B cell (primary cell): ENCODE results near the gene CTNNB1. TPM values are rescaled to one million over a fixed set of nuclear protein-coding genes. Genes with fewer than 3 reads are reported as not detected.

ENCODE experiments used
- ATAC-seq: fragments of 200-7000 bp; cut with Tn5 transposase; one replicate; pipeline ENCODE4 v1.10.0; 2021; ENCODE audit warnings: low read depth, mild to moderate bottlenecking, moderate number of reproducible peaks, moderate library complexity
- CTCF ChIA-PET: fragments of 350-600 bp; sonication (Branson Sonifier 250); formaldehyde crosslinking; loops from one replicate; lab custom pipeline; 2021; ENCODE audit warnings: antibody characterized with exemption, inconsistent platforms; lab: Charles Lee
- POLR2A ChIA-PET: fragments of 350-600 bp; sonication (Branson Sonifier 250); formaldehyde crosslinking; loops from one replicate; lab custom pipeline; 2021; ENCODE audit warnings: antibody characterized with exemption; lab: Charles Lee
- DNase-seq: peaks from one replicate; pipeline ENCODE4 v3.0.0; 2013
- H2AFZ ChIP-seq: 2 replicates; pipeline ENCODE4 v1.6.1; 2012; ENCODE audit warnings: mild to moderate bottlenecking, low read depth, low read length; ENCODE audit not compliant: insufficient read depth, poor library complexity, severe bottlenecking
- H3K27ac ChIP-seq, 2 donors: 1 replicate in 1 of 2; 2 replicates in 1 of 2; pipeline ENCODE4 v1.5.1; 2012 to 2013; ENCODE audit warnings: low read length in 2 of 2, mild to moderate bottlenecking in 2 of 2, moderate library complexity in 1 of 2
- H3K27me3 ChIP-seq, 4 experiments: fragments of 200-600 bp in 1 of 4; sonication (generic) in 1 of 4; replicated peaks in 1 of 4; 1 replicate in 2 of 4; 2 replicates in 2 of 4; pipeline versions ENCODE4 v1.6.1 to v1.7.0; 2013 to 2016; ENCODE audit warnings: low read length in 3 of 4, mild to moderate bottlenecking in 2 of 4, mixed read lengths in 1 of 4, moderate library complexity in 1 of 4; ENCODE audit not compliant: insufficient read depth in 4 of 4, control insufficient read depth in 3 of 4; ENCODE audit errors: control extremely low read depth in 1 of 4
- H3K36me3 ChIP-seq, 2 experiments: replicated peaks in 1 of 2; 1 replicate in 1 of 2; 2 replicates in 1 of 2; pipeline versions ENCODE4 v1.6.1 to v1.7.1; 2013; ENCODE audit warnings: low read length in 1 of 2; ENCODE audit not compliant: insufficient read depth in 2 of 2, control insufficient read depth in 1 of 2; ENCODE audit errors: control extremely low read depth in 1 of 2, extremely low read depth in 1 of 2
- H3K4me1 ChIP-seq, 2 donors: fragments of 200-600 bp in 1 of 2; sonication (generic) in 1 of 2; 1 replicate in 1 of 2; 2 replicates in 1 of 2; pipeline versions ENCODE4 v1.5.1 to v1.6.1; 2013 to 2017; ENCODE audit warnings: low read length in 2 of 2; ENCODE audit not compliant: control insufficient read depth in 2 of 2, insufficient read depth in 2 of 2
- H3K4me2 ChIP-seq: replicated peaks from 2 replicates; pipeline ENCODE3; 2012; ENCODE audit warnings: mild to moderate bottlenecking, low read depth, low read length; ENCODE audit not compliant: poor library complexity, severe bottlenecking
- H3K4me3 ChIP-seq, 5 experiments: fragments of 200-600 bp in 1 of 5; sonication (generic) in 1 of 5; 1 replicate in 3 of 5; 2 replicates in 2 of 5; pipeline versions ENCODE4 v1.5.1 to v1.7.0; 2011 to 2016; ENCODE audit warnings: low read length in 4 of 5, mild to moderate bottlenecking in 4 of 5, low read depth in 2 of 5, control low read depth in 1 of 5, moderate library complexity in 1 of 5; ENCODE audit not compliant: insufficient read depth in 1 of 5; ENCODE audit errors: control extremely low read depth in 1 of 5, extremely low read depth in 1 of 5
- H3K79me2 ChIP-seq: fragments of 200-600 bp; sonication (generic); one replicate; pipeline ENCODE4 v1.6.0; 2016; ENCODE audit warnings: low read length; ENCODE audit not compliant: control insufficient read depth, insufficient read depth
- H3K9ac ChIP-seq: fragments of 200-600 bp; sonication (generic); 2 replicates; pipeline ENCODE4 v1.6.1; 2017; ENCODE audit warnings: mild to moderate bottlenecking, low read length, moderate library complexity
- H3K9me3 ChIP-seq, 3 donors: one replicate each; pipeline versions ENCODE4 v1.6.1 to v1.7.1; 2013; ENCODE audit warnings: low read length in 2 of 3; ENCODE audit not compliant: control insufficient read depth in 2 of 3, insufficient read depth in 1 of 3; ENCODE audit errors: control extremely low read depth in 1 of 3
- H4K20me1 ChIP-seq: 2 replicates; pipeline ENCODE4 v1.6.0; 2012; ENCODE audit warnings: mild to moderate bottlenecking, low read length; ENCODE audit not compliant: insufficient read depth, control insufficient read depth, poor library complexity, severe bottlenecking
- H3K27ac Mint-ChIP-seq: one replicate; pipeline ENCODE4 v1.8.0; 2021; ENCODE audit warnings: mixed read lengths
- H3K27me3 Mint-ChIP-seq: one replicate; pipeline ENCODE4 v1.8.0; 2021; ENCODE audit warnings: mixed read lengths
- H3K4me1 Mint-ChIP-seq: one replicate; pipeline ENCODE4 v1.8.0; 2021; ENCODE audit warnings: mixed read lengths
- H3K4me3 Mint-ChIP-seq: one replicate; pipeline ENCODE4 v1.8.0; 2021; ENCODE audit warnings: mixed read lengths
- H3K9me3 Mint-ChIP-seq: one replicate; pipeline ENCODE4 v1.8.0; 2022; ENCODE audit warnings: mixed read lengths; ENCODE audit not compliant: insufficient read depth
- EZH2 ChIP-seq: IDR thresholded peaks from 2 replicates; pipeline ENCODE4 v1.6.1; 2012; ENCODE audit warnings: borderline replicate concordance, low read depth, mild to moderate bottlenecking, moderate library complexity, low read length; ENCODE audit not compliant: insufficient read depth, poor library complexity, severe bottlenecking
- WGBS: methylation state at CpG from one replicate; pipeline ENCODE4 v1.1.5; 2013; ENCODE audit warnings: missing lambda C conversion rate; ENCODE audit not compliant: insufficient coverage; 5-methylcytosine and 5-hydroxymethylcytosine counted together
- intact Hi-C: fragments of 100-400 bp; cut with micrococcal nuclease; formaldehyde crosslinking; loops from one replicate; pipeline ENCODE4 v1.10.0; 2022
- polyA plus RNA-seq: library from polyadenylated mRNA; depleted of rRNA; stranded (reverse); fragments of >200 nt; gene quantifications from 2 replicates; pipeline ENCODE4 v1.2.3, GENCODE V29; 2012
- total RNA-seq, 2 donors: library from RNA; stranded (reverse); fragments of 120-200 nt in 1 of 2; gene quantifications; 1 replicate in 1 of 2; 2 replicates in 1 of 2; pipeline versions ENCODE4 v1.2.3 to v1.2.4, GENCODE V29; 2013 to 2022
- TF ChIP-seq, protein P1 (sequence below): fragments of 200-600 bp; IDR thresholded peaks from one replicate; pipeline ENCODE4 v1.8.0; 2022; ENCODE audit warnings: antibody characterized with exemption, mild to moderate bottlenecking

CTNNB1 gene
- total and polyA plus RNA-seq, 2 donors (not counting 1 experiment from before 2014, with no cell fraction given), result 103 to 178 TPM

DNA sequence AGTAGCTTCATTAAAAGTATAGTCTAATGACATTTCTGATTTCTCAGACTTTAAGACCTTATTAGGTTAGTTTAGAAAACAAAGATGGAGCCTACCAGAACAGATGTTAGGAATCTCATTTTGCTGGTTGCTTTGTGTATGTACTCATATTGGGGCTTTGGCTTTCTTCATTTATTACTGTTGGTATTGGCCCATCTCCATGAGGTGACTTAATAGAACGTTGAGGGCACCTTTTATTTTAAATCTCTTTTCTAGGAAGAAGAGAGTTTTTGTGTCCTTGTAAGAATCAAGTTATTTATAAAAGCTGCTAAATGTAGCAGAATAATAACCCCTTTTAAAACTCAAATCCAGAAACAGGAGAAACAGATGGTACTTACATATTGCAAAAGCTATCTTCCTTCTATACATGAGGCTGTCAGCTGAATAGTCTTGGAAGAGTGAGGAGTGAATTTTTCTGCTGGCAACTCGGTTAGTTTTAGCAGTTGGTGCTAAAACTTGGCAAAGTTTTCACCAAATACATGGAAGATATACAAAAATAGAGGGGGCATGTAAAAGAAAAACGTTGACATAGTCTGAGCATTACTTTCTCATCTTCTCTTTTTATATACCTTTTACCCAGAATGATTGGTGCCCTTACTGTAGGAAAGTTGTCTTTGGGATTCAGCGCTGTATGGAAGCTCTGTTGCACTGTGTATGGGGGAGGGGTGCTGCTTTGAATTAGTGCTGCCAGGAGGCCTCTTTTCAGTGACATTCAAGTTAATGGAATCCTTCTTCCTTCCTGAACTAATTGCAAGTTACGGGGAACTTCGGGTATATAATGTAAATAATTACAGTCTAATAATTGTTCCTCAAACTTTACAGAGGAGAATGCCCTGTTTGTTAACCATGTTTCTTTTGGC is 35.8 kb downstream of the CTNNB1 start:
- Histone ChIP-seq H2AFZ (no peak overlapping the region), H3K27me3 (no peaks in the 10 kb centered on the region), H3K4me1 (no peaks in the 10 kb centered on the region), H3K4me2 (no peak overlapping the region), H3K27ac (no peak overlapping the region), H3K4me3 (no peak overlapping the region), H4K20me1 (peaks cover 35% of the 10 kb centered on the region), H3K9me3 (no peaks in the 10 kb centered on the region), H3K36me3 (peaks cover 10 to 96% of the 10 kb centered on the region in 2 experiments), H3K9ac (no peak overlapping the region), H3K79me2 (peaks cover 5% of the 10 kb centered on the region)
- intact Hi-C loops, result no loop called here
- Mint-ChIP-seq H3K9me3 (no peaks in the 10 kb centered on the region), H3K4me3 (no peak overlapping the region), H3K27me3 (no peaks in the 10 kb centered on the region), H3K4me1 (no peaks in the 10 kb centered on the region), H3K27ac (no peak overlapping the region)
- POLR2A ChIA-PET, result no interaction called here
- ATAC-seq (no peak), DNase-seq (no peak)
- CTCF ChIA-PET, result no interaction called here
- WGBS, result no CpG with 5 or more reads among the region's 6 CpGs
- TF ChIP-seq EZH2, result no peak
- TF ChIP-seq, protein P1, sequence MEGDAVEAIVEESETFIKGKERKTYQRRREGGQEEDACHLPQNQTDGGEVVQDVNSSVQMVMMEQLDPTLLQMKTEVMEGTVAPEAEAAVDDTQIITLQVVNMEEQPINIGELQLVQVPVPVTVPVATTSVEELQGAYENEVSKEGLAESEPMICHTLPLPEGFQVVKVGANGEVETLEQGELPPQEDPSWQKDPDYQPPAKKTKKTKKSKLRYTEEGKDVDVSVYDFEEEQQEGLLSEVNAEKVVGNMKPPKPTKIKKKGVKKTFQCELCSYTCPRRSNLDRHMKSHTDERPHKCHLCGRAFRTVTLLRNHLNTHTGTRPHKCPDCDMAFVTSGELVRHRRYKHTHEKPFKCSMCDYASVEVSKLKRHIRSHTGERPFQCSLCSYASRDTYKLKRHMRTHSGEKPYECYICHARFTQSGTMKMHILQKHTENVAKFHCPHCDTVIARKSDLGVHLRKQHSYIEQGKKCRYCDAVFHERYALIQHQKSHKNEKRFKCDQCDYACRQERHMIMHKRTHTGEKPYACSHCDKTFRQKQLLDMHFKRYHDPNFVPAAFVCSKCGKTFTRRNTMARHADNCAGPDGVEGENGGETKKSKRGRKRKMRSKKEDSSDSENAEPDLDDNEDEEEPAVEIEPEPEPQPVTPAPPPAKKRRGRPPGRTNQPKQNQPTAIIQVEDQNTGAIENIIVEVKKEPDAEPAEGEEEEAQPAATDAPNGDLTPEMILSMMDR, result no peak

DNA sequence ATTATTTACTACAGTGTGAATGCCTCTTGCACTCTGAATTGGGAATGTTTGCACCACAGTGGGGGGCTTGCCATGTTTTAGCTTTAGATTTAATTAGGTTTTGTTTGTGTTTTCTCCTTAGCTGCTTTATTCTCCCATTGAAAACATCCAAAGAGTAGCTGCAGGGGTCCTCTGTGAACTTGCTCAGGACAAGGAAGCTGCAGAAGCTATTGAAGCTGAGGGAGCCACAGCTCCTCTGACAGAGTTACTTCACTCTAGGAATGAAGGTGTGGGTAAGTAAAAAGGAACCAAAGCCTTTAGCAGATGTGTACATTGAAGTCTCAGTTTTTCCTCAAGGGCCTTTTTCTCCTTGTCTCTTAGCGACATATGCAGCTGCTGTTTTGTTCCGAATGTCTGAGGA is 36.9 kb downstream of the CTNNB1 start:
- H3K4me1 ChIP-seq, result no peaks in the 10 kb centered on the region
- TF ChIP-seq EZH2, result no peak
- TF ChIP-seq, protein P1, result no peak
- no peak overlapping the region for H3K27ac ChIP-seq
- no peak overlapping the region for H3K4me3 Mint-ChIP-seq
- no CpG with 5 or more reads among the region's 2 CpGs for WGBS
- DNase-seq (no peak), ATAC-seq (no peak)
- H3K4me1 Mint-ChIP-seq, result no peaks in the 10 kb centered on the region
- H3K27ac Mint-ChIP-seq, result no peak overlapping the region
- peaks cover 25% of the 10 kb centered on the region for H4K20me1 ChIP-seq
- no peaks in the 10 kb centered on the region for H3K79me2 ChIP-seq
- no peak overlapping the region for H2AFZ ChIP-seq
- H3K9me3 Mint-ChIP-seq, result no peaks in the 10 kb centered on the region
- H3K27me3 ChIP-seq, result no peaks in the 10 kb centered on the region
- ChIA-PET POLR2A (no interaction called here), CTCF (interaction anchor here (1.1 kb wide), 1 partner anchor 656 kb away, joined by 3 read pairs; no protein-coding TSS in a partner anchor)
- peaks cover 10 to 96% of the 10 kb centered on the region in 2 experiments for H3K36me3 ChIP-seq
- H3K9me3 ChIP-seq, result no peaks in the 10 kb centered on the region
- no peaks in the 10 kb centered on the region for H3K27me3 Mint-ChIP-seq
- no peak overlapping the region for H3K4me2 ChIP-seq
- no peak overlapping the region for H3K9ac ChIP-seq
- intact Hi-C loops, result no loop called here
- no peak overlapping the region for H3K4me3 ChIP-seq
